ENCODE measurements around the gene PRSS57.

The PRSS57 gene

GRCh38 chr19:711254-711653 is 16.0 kb upstream of the PRSS57 start:
- H3K27ac ChIP-seq, result no peak overlapping the region
- no peaks in the 10 kb centered on the region for H3K9me3 ChIP-seq
- TF ChIP-seq CTCF (IDR thresholded peaks at IDR 0.05), result no peak
- no peak overlapping the region for H3K4me3 ChIP-seq (ENCODE audit: low read depth in 1 of 2, low read length in 1 of 2)
- peaks cover 51% of the 10 kb centered on the region for H3K27me3 ChIP-seq
- H3K36me3 ChIP-seq, result no peaks in the 10 kb centered on the region
- H3K4me1 ChIP-seq (ENCODE audit: control insufficient read depth in 1 of 2, insufficient read depth in 1 of 2, low read depth in 1 of 2, low read length in 1 of 2), result peaks cover 3 to 5% of the 10 kb centered on the region in 2 experiments

GRCh38 chr19:710767-711166 is 15.5 kb upstream of the PRSS57 start:
- TF ChIP-seq CTCF (IDR thresholded peaks at IDR 0.05), result no peak
- Histone ChIP-seq H3K9me3 (no peaks in the 10 kb centered on the region), H3K4me1 (ENCODE audit: control insufficient read depth in 1 of 2, insufficient read depth in 1 of 2, low read depth in 1 of 2, low read length in 1 of 2) (peaks cover 3 to 5% of the 10 kb centered on the region in 2 experiments), H3K36me3 (no peaks in the 10 kb centered on the region), H3K27me3 (peaks cover 51% of the 10 kb centered on the region), H3K27ac (no peak overlapping the region), H3K4me3 (ENCODE audit: low read depth in 1 of 2, low read length in 1 of 2) (no peak overlapping the region)

GRCh38 chr19:709965-710571 is 14.8 kb upstream of the PRSS57 start:
- peaks cover 51% of the 10 kb centered on the region for H3K27me3 ChIP-seq
- H3K9me3 ChIP-seq, result no peaks in the 10 kb centered on the region
- no peaks in the 10 kb centered on the region for H3K36me3 ChIP-seq
- H3K27ac ChIP-seq, result no peak overlapping the region
- no peak for TF ChIP-seq CTCF (IDR thresholded peaks at IDR 0.05)
- peaks cover 3 to 5% of the 10 kb centered on the region in 2 experiments for H3K4me1 ChIP-seq (ENCODE audit: control insufficient read depth in 1 of 2, insufficient read depth in 1 of 2, low read depth in 1 of 2, low read length in 1 of 2)
- H3K4me3 ChIP-seq (ENCODE audit: low read depth in 1 of 2, low read length in 1 of 2), result no peak overlapping the region

- Histone ChIP-seq H3K4me3 (ENCODE audit: low read depth in 1 of 2, low read length in 1 of 2) (no peak overlapping the region), H3K27ac (no peak overlapping the region), H3K36me3 (no peaks in the 10 kb centered on the region), H3K9me3 (no peaks in the 10 kb centered on the region), H3K4me1 (ENCODE audit: control insufficient read depth in 1 of 2, insufficient read depth in 1 of 2, low read depth in 1 of 2, low read length in 1 of 2) (peaks cover 3 to 7% of the 10 kb centered on the region in 2 experiments), H3K27me3 (peaks cover 51% of the 10 kb centered on the region)
- TF ChIP-seq CTCF (IDR thresholded peaks at IDR 0.05), result no peak
These were observed 14.1 kb upstream of the PRSS57 start for GRCh38 chr19:709196-709964.

GRCh38 chr19:708154-709143 is 13.2 kb upstream of the PRSS57 start, which contains the start of gene PALM:
Gene PALM, plus strand, starts transcription at chr19:708935. Its CDS starts 212 bp downstream, at chr19:709147.
- H3K9me3 ChIP-seq, result no peaks in the 10 kb centered on the region
- H3K4me3 ChIP-seq (ENCODE audit: low read depth in 1 of 2, low read length in 1 of 2), result no peak within 1 kb of the TSS
- TF ChIP-seq CTCF (IDR thresholded peaks at IDR 0.05), result no peak
- H3K36me3 ChIP-seq, result no peaks in the 10 kb centered on the region
- peaks cover 51% of the 10 kb centered on the region for H3K27me3 ChIP-seq
- peaks cover 3 to 16% of the 10 kb centered on the region in 2 experiments for H3K4me1 ChIP-seq (ENCODE audit: control insufficient read depth in 1 of 2, insufficient read depth in 1 of 2, low read depth in 1 of 2, low read length in 1 of 2)
- H3K27ac ChIP-seq, result no peak within 1 kb of the TSS
